ENCODE results near the gene C1QTNF5.
"Not testable (repeated sequence)": the region's sequence is repeated elsewhere in the genome, so short reads cannot be mapped to it uniquely, and the experiment has no call there.

DNA sequence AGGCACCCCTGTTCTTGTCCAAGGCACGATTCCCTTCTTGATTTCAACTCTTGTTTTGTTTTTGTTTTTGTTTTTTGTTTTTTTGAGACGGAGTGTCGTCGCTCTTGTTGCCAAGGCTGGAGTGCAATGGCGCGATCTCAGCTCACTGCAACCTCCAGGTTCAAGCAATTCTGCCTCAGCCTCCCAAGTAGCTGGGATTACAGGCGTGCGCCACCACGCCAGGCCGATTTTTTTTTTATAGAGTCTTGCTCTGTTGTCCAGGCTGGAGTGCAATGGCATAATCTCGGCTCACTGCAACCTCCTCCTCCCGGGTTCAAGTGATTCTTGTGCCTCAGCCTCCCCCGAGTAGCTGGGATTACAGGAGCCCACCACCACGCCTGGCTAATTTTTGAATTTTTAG is 41.8 kb upstream of the C1QTNF5 start:
- TF ChIP-seq ELF4 (CRISPR knock-in tag; IDR thresholded peaks at IDR 0.05; ENCODE audit: low read depth); SMAD3 (CRISPR knock-in tag; IDR thresholded peaks at IDR 0.05; ENCODE audit: borderline replicate concordance); ZBTB21 (CRISPR knock-in tag; IDR thresholded peaks at IDR 0.05; ENCODE audit: borderline replicate concordance): not testable (repeated sequence)

Data from WTC11 (cell line).